GM18498 (cell line): Measurements from ENCODE around the gene SLC27A4.
A peak's percentile ranks its signal among the peaks of the same experiment; 100 is the strongest.

ENCODE experiments used
- ATAC-seq: cut with Tn5 transposase; IDR thresholded peaks from one replicate; pipeline ENCODE4 v1.9.1; 2021; ENCODE audit warnings: mild to moderate bottlenecking, moderate library complexity; ENCODE audit not compliant: unreplicated experiment

The SLC27A4 gene

GRCh38 chr9:128361986-128362646 lies 21.8 kb downstream of the SLC27A4 start:
- ATAC-seq: peak; percentile 63

DNA sequence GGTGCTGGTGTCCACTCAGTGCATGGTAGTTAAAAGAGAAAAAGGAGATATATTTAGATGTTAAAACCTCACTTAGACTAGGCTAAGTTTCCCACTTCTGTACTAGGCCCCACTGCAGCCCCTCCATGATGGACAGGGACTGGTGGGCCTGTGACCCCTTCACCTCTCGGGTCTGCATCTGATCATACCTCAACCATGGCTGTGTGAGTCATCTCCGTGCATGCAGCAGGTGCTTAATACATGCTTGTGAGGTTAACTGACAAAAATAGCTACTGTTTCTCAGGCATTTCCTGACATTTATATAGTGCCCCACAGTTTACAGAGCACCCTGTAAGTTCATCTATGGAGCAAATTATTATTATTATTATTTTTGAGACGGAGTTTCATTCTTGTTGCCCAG lies 22.4 kb downstream of the SLC27A4 start:
- no peak for ATAC-seq

- ATAC-seq: no peak
Measured at GRCh38 chr9:128365525-128365924, 25.2 kb downstream of the SLC27A4 start.

DNA sequence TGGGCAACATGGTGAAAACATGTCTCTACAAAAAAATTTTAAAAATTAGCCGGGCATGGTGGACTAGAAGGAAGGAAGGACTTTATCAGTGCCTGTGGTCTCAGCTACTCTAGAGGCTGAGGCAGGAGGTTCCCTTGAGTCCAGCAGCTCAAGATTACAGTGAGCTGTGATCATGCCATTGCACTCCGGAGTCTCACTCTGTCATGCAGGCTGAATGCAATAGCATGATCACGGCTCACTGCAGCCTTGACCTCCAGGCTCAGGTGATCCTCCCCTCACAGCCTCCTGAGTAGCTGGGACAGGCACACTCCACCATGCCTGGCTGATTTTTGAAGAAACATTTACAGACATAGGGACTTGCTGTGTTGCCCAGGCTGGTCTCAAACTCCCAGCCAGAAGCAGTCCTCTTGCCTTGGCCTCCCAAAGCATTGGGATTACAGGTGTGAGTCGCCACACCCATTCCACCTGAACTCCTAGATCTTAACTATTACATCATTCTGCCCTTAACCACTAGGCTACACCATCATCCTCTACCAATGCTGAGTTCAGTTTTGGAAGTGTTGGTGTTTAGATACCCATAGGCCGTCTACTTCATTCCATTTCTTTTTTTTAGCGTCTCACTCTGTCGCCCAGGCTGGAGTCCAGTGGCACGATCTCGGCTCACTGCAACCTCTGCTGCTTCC lies 28.8 kb downstream of the SLC27A4 start:
- no peak for ATAC-seq

- no peak for ATAC-seq
Measured at GRCh38 chr9:128370367-128370751, 30.0 kb downstream of the SLC27A4 start.

DNA sequence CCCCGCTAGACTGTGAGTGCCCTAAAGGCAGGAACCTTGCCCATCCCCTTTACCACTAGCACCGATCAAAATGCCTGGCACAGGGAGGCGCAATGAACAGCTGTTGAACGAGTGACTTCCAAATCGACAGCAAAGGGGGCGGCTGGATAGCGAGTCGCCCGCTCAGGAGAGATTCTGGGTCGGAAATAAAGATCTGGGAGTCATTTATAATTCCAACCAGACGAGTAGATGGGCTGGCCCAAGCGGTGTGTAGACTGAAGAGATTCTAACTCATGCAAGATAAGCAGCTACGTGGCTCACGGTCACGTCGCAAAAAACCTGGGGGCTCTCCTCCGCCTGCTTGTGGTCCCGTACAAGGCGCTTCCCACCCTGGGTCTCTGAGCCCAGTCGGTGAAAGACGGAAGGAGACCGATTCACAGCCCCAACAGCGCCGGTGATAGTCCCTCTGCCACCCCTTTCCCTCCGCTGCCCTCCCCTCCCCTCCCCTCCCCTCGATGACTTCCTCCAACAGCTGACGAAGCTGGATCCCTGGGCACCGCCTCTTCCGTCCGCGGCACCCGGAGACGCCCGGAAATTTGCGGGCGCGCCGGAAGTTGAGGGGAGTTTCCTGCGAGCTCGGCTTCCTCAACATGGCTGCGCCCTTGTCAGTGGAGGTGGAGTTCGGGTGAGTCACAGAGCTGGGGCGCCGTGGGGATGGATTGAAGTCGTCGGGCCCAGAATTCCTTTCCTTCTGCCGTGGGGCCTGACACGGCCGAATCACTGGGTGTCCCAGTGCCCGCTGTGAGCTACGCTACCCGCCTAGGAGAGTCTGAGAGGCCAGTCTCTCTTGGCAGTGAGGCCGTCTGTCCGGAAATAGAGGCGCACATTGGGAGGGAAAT lies 30.7 kb downstream of the SLC27A4 start, which contains the start of gene URM1:
Gene URM1, plus strand, starts transcription at position 623 of the 878 bp plus-strand sequence. Its CDS starts 7 bp downstream, at position 630.
- peak; percentile 90 for ATAC-seq

DNA sequence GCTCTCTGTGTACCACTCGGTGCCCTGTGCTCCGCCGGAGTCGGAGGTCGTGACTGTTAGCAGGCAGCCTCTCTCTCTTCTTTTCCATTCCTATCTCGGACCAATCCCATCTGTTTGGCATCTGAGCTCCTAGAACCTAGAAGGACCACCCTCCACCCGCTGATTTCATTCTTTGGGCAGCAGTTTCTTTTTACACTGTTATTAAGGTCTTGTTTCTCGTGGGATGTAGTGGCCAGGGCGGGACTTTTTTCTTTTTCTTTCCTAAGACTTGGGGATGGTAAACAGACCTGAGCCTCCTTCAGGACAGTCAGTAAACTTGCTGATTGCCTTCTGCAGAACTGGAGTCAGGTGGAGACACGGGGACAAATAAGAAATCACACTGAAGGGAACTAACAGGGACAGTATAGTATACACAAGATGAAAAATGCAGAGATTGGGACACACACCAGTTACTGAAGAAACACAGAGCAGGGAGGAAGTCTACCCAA lies 31.3 kb downstream of the SLC27A4 start:
- no peak for ATAC-seq

DNA sequence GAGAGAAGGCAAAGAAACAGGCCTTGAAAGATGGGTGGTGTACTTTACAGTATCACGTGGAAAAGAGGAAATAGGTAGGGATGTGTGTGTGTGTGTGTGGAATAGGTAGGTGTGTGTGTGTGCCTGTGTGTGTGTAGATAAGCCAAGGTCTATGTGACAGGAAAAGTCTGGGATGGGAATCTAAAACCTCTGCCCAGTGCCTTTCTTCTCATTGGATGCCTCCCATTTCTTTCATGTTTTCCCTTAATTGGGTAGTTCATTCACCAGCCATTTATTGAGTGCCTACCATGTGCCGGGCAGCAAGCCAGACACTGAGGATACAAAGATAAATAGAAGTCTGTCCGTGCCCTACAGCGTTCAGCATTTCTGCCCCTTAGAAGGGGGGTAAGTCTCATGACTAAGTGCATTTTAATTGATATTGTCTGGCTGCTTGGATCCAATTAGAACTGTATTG lies 31.9 kb downstream of the SLC27A4 start:
- ATAC-seq: no peak

DNA sequence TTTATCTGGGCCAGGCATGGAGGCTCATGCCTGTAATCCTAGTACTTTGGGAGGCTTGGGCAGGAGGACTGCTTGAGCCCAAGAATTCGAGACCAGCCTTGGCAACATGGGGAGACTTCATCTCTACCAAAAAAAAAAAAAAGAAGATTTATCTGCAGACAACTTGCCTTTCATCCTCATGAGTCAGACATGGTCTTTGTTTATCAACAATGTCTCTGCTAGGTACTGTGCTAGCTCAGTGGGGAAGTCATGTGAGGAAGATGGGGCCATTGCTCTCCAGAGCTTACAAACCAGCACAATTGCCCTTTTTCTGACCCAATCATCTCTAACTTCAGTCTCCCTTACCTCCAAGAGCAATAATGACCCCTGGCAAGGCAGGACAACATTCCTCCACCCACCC lies 32.5 kb downstream of the SLC27A4 start:
- ATAC-seq: no peak

DNA sequence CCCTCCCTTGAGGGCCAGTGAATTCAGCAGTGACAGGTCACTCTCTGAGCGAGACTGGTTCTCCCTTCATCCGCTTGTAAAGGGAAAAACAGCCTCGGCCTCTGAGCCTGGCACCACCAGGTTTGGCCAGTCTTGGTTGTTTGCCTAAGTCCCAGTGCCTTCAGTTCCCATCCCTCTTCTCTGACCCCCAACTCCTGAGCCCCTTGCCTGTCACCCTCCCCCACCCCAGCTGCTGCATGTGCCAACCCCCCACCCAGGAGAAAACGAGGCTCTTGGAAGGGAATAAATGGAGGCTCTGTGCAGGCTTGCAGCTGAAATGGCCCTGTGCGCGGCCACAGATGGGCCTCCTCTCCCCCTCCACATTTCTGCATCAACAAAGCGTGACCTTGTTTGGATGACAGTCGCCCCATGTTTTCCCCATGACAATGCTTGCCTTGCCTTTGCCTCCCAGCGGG lies 33.9 kb downstream of the SLC27A4 start:
- no peak for ATAC-seq

- ATAC-seq: no peak
Measured at GRCh38 chr9:128375865-128376264, 35.5 kb downstream of the SLC27A4 start.

DNA sequence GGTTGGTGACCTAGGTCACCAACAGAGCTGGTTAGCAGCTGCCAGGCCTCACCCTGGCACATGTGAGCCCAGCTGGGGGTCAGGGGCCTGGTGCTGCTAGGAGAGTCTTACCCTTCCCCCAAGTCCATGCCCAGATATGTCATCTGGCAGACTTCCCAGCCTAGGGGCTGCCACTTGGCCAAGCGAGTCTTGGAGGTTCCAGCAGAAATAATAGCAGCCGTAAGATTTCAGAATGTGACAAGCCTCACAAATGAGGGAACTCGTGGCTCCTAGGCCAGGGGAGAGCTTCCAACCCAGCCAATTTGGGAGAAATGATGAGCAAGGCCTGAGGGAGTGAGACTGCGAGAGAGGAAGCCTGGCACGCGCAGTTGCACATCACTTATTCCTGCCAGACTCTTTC lies 41.9 kb downstream of the SLC27A4 start:
- no peak for ATAC-seq

DNA sequence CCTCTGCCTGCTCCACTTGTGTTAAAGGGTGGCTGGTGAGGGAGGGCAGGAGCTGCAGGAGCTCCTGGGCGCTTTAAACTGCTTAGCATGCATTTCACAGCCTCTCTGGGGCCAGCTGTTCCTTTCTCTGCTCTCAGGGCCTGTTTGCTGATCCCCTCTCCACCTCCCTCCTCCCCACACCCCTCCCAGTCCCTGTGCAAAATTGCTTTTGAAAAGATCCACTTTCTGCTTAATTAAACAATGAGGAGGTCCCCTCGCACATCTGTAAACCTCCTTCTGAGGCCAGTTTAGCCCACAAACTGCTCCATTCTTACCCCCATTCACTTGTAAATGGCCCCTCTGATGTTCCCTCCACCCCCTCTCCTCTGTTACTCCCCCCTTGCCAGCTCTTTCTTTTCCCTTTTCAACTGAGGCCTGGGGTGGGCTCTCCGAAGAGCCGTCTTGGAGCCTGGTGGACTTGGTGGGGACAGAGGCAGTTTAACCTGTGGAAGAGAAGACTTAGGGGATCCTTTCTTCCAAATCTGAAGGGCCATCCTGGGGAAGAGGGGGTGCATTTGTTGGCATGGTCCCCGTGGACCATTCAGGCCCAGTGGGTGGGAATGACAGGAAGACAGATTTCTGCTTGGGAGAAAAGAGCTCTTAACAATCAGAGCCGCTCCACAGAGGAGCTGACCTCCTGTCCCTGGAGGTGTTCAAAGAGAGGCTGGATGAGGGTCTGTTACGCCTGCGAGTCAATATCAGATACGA lies 42.9 kb downstream of the SLC27A4 start:
- no peak for ATAC-seq

DNA sequence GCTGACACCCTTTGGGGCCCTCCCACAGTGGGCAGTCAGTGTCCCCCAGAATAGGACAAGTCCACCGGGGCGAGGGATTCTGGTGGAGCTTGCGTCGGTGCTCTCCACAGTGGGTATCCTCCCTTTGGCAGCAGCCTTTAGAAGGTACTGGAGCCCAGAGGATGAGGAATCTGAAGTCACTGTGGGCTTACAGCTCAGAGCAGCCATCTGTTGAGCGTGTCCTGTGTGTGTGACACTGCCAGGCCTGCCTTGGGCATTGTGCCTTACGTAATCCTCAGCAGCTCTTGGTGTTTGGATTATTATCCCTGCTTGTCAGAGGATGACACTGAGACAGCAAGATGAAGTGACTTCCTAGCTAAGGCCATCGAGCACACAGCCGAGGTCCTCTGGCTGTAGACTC lies 43.5 kb downstream of the SLC27A4 start:
- ATAC-seq: no peak

DNA sequence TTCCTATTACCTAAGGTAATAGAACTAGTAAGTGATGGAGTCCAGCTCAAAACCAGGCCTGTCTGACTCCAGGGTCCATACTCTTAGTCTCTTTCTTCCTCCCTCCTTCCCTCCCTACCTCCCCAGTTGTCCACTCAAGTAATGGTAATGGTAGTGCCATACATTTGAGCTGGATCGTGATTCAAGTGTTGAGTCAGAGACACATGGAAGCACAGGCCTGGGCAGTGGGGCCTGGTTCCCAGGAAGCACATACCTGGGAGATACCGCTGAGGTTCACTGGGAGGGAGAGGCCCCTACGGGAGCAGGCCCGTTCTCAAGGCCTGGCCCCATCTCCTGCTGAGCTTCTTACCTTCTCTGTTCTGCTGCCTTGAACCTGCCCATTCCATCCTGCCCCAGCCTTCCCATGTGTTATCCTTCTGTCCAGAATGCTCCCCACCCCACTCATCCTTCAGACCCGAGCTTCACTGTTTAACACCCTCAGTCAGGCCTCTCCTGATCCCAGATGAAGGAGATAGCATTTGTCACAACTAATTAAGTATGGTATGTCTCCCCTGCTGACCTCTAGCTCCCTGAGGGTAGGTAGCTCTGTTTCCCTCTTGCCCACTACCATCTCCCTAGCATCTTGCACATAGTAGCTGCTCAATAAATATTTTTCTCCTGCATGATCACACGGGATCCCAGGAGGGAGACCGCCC lies 44.6 kb downstream of the SLC27A4 start:
- ATAC-seq: no peak

GRCh38 chr9:128385496-128386460 lies 45.5 kb downstream of the SLC27A4 start:
- no peak for ATAC-seq

DNA sequence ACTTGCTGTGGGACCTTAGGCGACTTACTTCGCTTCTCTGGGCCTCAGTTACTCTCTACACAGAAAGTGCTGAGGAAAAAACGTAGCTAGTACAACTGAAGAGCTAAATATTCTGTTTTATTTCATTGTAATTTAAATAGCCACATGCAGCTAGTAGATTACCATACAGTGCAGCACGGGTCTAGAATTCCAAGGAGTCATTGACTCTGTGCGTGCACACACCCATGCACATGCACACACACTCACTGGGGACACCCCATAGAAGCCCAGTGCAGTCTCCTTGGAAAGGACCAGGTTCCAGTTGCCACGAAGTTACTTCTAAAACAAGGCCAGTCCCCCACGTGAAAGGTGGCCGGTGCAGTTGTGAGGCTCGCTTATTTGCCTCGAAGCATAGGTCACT lies 47.8 kb downstream of the SLC27A4 start:
- ATAC-seq: no peak

GRCh38 chr9:128389395-128390149 lies 49.2 kb downstream of the SLC27A4 start:
- no peak for ATAC-seq
